Measurements from ENCODE around the gene PLAU. TPM values are rescaled to one million over a fixed set of nuclear protein-coding genes. Genes with fewer than 3 reads are reported as not detected.

Gene PLAU
- total and polyA plus RNA-seq, 2 of the 4 experiments (the other 2 are of a cell fraction): 123 to 283 TPM

DNA sequence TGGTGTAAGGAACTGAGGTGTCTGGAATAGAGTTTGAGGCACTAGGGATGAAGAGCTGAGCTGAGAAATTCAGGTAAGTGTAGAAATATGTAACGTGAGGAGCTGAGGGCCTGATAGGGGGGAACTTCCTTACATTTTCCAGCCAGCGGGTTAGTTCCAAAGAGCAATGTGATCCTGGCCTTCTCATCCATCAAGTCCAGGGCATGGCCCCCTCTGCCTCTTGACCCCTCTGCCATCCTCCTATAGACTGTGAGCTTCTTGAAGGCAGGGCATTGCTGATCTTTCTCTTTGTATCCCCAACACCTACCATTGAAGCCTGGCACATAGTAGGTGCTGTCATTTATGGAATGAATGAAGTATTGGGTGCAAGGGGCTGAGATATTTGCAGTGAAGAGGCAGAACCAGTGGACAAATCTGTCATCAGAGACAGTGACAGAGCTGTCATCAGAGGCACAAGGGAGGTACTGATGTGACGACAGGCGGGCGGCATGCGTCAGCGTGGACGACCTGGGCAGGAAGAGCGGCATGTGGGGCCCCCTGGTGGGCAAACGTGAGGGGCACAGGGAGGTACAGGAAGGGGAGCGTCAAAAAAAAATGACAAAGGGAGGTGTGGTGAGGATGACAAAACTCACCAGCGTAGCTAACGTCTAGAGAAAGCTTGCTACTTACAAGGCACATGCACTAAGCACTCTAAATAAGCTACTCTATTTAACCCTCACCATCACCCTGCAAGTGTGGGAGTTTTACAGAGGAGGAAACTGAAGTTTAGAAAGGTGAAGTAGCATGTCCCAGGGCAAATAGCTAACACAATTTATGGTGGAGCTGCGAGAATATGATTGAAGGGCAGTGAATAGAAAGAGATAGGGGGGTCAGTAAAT, 31.4 kb upstream of the PLAU start:
- H3K23ac ChIP-seq (ENCODE audit: low read depth, low read length): no peak overlapping the region
- peak overlapping the region; percentile 65; the same call in 1 of the 2 replicates for H2AK5ac ChIP-seq (ENCODE audit: low read depth, low read length)
- H3K27ac ChIP-seq (ENCODE audit: insufficient read depth, low read length): no peak overlapping the region
- intact Hi-C loops (cut with micrococcal nuclease): loop anchor here (1.0 kb wide), 1 partner anchor 30 kb away; no protein-coding TSS in a partner anchor
- H2BK20ac ChIP-seq (ENCODE audit: low read depth, low read length): peak overlapping the region; percentile 19; the same call in 1 of the 2 replicates
- H3K18ac ChIP-seq (ENCODE audit: low read depth, low read length): no peak overlapping the region
- no peaks in the 10 kb centered on the region for H3K9me3 ChIP-seq (ENCODE audit: control insufficient read depth, insufficient read depth, low read length)
- ChIA-PET POLR2A (ENCODE audit: unreplicated experiment) (no interaction called here), CTCF (interaction anchor here (0.6 to 2.9 kb wide), 23 partner anchors 10 to 431 kb away, joined by 3 to 32 read pairs (median 3); partner anchors contain the start of gene PLAU)
- peak overlapping the region; percentile 34 for H2AK9ac ChIP-seq (replicated peaks; ENCODE audit: low read depth, low read length, poor library complexity)
- H3K14ac ChIP-seq (replicated peaks; ENCODE audit: low read depth, low read length): no peak overlapping the region
- no peak overlapping the region for H2BK120ac ChIP-seq (ENCODE audit: low read depth, low read length)
- peaks cover 2% of the 10 kb centered on the region; the same call in 1 of the 2 replicates for H3K4me1 ChIP-seq (ENCODE audit: control insufficient read depth, insufficient read depth, low read length)
- WGBS, 2 experiments (ENCODE audit: extremely low coverage in 2 of 2, insufficient read length in 1 of 2): 0% methylated on average over 1 of the region's 14 CpGs; no CpG with 5 or more reads in 1 of the 2 experiments
- no peak overlapping the region for H3K56ac ChIP-seq (ENCODE audit: extremely low read depth, insufficient read depth, low read length)
- no peak overlapping the region for H3K4me3 ChIP-seq (ENCODE audit: insufficient read depth, low read depth, low read length)
- peak overlapping the region in 1 of 2 experiments; percentile 49; a peak in 1 of 4 replicates for H4K8ac ChIP-seq (ENCODE audit: low read depth in 2 of 2, low read length in 2 of 2)
- H3K4ac ChIP-seq (ENCODE audit: low read depth, low read length): peak overlapping the region; percentile 26; the same call in 1 of the 2 replicates
- no peak overlapping the region for H3K4me2 ChIP-seq (ENCODE audit: low read depth, low read length)
- no peak overlapping the region for H3K9ac ChIP-seq (ENCODE audit: low read depth, low read length)
- ATAC-seq (ENCODE audit: low read depth): peak; percentile 75
- in situ Hi-C loops (cut with MboI; ENCODE audit: low sequenced_read_pairs): no loop called here
- H2BK15ac ChIP-seq (ENCODE audit: low read depth, low read length): no peak overlapping the region
- peak overlapping the region; percentile 80 for H2AFZ ChIP-seq (replicated peaks; ENCODE audit: low read length, poor library complexity)
- dilution Hi-C loops (cut with HindIII; ENCODE audit: low sequenced_read_pairs, unreplicated experiment): no loop called here
- peak overlapping the region; percentile 10; the same call in 1 of the 2 replicates for H4K91ac ChIP-seq (ENCODE audit: insufficient read depth, low read depth, low read length)
- no peak overlapping the region for H4K5ac ChIP-seq (ENCODE audit: low read depth, low read length)
- H4K20me1 ChIP-seq (ENCODE audit: insufficient read depth, low read length): no peaks in the 10 kb centered on the region
- BruUV-seq (replicated peaks): no TSS peak
- DNase-seq: peak; percentile 75
- H3K36me3 ChIP-seq (ENCODE audit: control insufficient read depth, insufficient read depth, low read length): no peaks in the 10 kb centered on the region
- H3K9me1 ChIP-seq (ENCODE audit: insufficient read depth, low read length): peaks cover 6% of the 10 kb centered on the region
- TF ChIP-seq NFE2L2 (IDR thresholded peaks at IDR 0.05; ENCODE audit: low read depth, low read length) (0 out of 2 replicates have a peak, but pooled peaks have one; percentile 7), RCOR1 (IDR thresholded peaks at IDR 0.05; ENCODE audit: insufficient replicate concordance, low read length) (peak; percentile 59), MAZ (IDR thresholded peaks at IDR 0.05; ENCODE audit: borderline replicate concordance, low read depth, low read length) (peak; percentile 63; the same call in 1 of the 2 replicates), SMC3 (IDR thresholded peaks at IDR 0.05; ENCODE audit: low read depth, low read length) (peak; percentile 85), MXI1 (IDR thresholded peaks at IDR 0.05; ENCODE audit: borderline replicate concordance, low read depth, low read length) (peak; percentile 71; the same call in 1 of the 2 replicates), CHD1 (IDR thresholded peaks at IDR 0.05; ENCODE audit: low read depth, low read length) (no peak), RAD21 (IDR thresholded peaks at IDR 0.05; ENCODE audit: low read length) (peak; percentile 81), CEBPB (IDR thresholded peaks at IDR 0.05; ENCODE audit: low read depth, low read length) (peak; percentile 2; the same call in 1 of the 2 replicates), USF2 (IDR thresholded peaks at IDR 0.05; ENCODE audit: low read depth, low read length) (no peak), BHLHE40 (IDR thresholded peaks at IDR 0.05; ENCODE audit: low read depth, low read length) (no peak)
- TF ChIP-seq, protein P1, sequence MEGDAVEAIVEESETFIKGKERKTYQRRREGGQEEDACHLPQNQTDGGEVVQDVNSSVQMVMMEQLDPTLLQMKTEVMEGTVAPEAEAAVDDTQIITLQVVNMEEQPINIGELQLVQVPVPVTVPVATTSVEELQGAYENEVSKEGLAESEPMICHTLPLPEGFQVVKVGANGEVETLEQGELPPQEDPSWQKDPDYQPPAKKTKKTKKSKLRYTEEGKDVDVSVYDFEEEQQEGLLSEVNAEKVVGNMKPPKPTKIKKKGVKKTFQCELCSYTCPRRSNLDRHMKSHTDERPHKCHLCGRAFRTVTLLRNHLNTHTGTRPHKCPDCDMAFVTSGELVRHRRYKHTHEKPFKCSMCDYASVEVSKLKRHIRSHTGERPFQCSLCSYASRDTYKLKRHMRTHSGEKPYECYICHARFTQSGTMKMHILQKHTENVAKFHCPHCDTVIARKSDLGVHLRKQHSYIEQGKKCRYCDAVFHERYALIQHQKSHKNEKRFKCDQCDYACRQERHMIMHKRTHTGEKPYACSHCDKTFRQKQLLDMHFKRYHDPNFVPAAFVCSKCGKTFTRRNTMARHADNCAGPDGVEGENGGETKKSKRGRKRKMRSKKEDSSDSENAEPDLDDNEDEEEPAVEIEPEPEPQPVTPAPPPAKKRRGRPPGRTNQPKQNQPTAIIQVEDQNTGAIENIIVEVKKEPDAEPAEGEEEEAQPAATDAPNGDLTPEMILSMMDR (conservative IDR thresholded peaks at IDR 0.05; ENCODE audit: low read depth, low read length): peak; percentile 91
- no peak overlapping the region for H2BK5ac ChIP-seq (ENCODE audit: low read depth, low read length, poor library complexity, severe bottlenecking)
- H3K79me1 ChIP-seq (ENCODE audit: low read depth in 1 of 2, low read length in 2 of 2): peaks cover 0 to 3% of the 10 kb centered on the region in 2 experiments; a peak in 1 of 4 replicates
- H3K27me3 ChIP-seq (ENCODE audit: control insufficient read depth, insufficient read depth, low read length): no peaks in the 10 kb centered on the region
